Upper lobe of left lung (tissue), 6 donors: ENCODE results near the gene ANKRD17. TPM values are rescaled to one million over a fixed set of nuclear protein-coding genes. Genes with fewer than 3 reads are reported as not detected.

Experiments used
- ATAC-seq, 2 donors: fragments of 200-7000 bp; cut with Tn5 transposase; one replicate each; pipeline ENCODE4 v1.9.1; 2022; ENCODE audit warnings: mild to moderate bottlenecking in 2 of 2, moderate library complexity in 2 of 2; ENCODE audit not compliant: low FRiP score in 2 of 2
- DNase-seq, 2 donors: peaks; one replicate each; pipeline ENCODE4 v3.0.0-alpha.2; 2019 to 2020
- H3K27ac ChIP-seq, 4 donors: fragments of 200-600 bp; sonication (generic); one replicate each; pipeline ENCODE4 v1.5.1; 2016 to 2019
- H3K27me3 ChIP-seq, 4 donors: fragments of 200-600 bp; sonication (generic); one replicate each; pipeline ENCODE4 v1.5.1; 2017 to 2019
- H3K36me3 ChIP-seq, 4 donors: fragments of 200-600 bp; sonication (generic); one replicate each; pipeline ENCODE4 v1.5.1; 2016 to 2019
- H3K4me1 ChIP-seq, 4 donors: fragments of 200-600 bp; sonication (generic); one replicate each; pipeline ENCODE4 v1.5.1; 2018 to 2019
- H3K4me3 ChIP-seq, 4 donors: fragments of 200-600 bp; sonication (generic); one replicate each; pipeline ENCODE4 v1.5.1; 2017 to 2019; ENCODE audit warnings: mild to moderate bottlenecking in 2 of 4, moderate library complexity in 1 of 4
- H3K9me3 ChIP-seq, 4 donors: fragments of 200-600 bp; sonication (generic); one replicate each; pipeline ENCODE4 v1.5.1; 2018 to 2019
- CTCF ChIP-seq, 6 experiments: fragments of 450-650 bp in 4 of 6; fragments of 200-600 bp in 2 of 6; sonication (generic) in 2 of 6; IDR thresholded peaks; one replicate each; pipeline ENCODE4 v1.5.1; 2016 to 2019; ENCODE audit warnings: antibody characterized with exemption in 6 of 6
- EP300 ChIP-seq, 4 donors: sonication (generic); formaldehyde crosslinking; IDR thresholded peaks; one replicate each; pipeline ENCODE4 v1.5.1; 2017; ENCODE audit warnings: antibody characterized with exemption in 4 of 4, control low read depth in 2 of 4
- POLR2A ChIP-seq, 4 donors: fragments of 450-650 bp; IDR thresholded peaks; one replicate each; pipeline ENCODE4 v1.5.1; 2016 to 2017; ENCODE audit warnings: antibody characterized with exemption in 4 of 4, mild to moderate bottlenecking in 2 of 4
- POLR2AphosphoS5 ChIP-seq, 2 donors: sonication (generic); formaldehyde crosslinking; IDR thresholded peaks; one replicate each; pipeline ENCODE4 v1.5.1; 2017; ENCODE audit warnings: antibody characterized with exemption in 2 of 2
- WGBS, 2 donors: methylation state at CpG; one replicate each; pipeline ENCODE4 v1.1.5; 2017 to 2018; 5-methylcytosine and 5-hydroxymethylcytosine counted together
- total RNA-seq, 6 donors: library from RNA; depleted of rRNA in 4 of 6; stranded (reverse); fragments of >200 nt in 4 of 6; gene quantifications; one replicate each; pipeline versions ENCODE4 v1.1.0 to v1.2.1, GENCODE V29; 2016 to 2021
- donor health status: DM: no; HTN: no; CAD: no; lungs with moderate emphysema.
- donor health status: DM: no; HTN: yes; CAD: no; lungs with severe emphysema.

Gene ANKRD17
- total RNA-seq, 6 donors from 2014 or later = 49.7 to 103 (median 61.2) TPM

GRCh38 chr4:73178389-73178788, 80.2 kb downstream of the ANKRD17 start:
- ATAC-seq (no peak), DNase-seq (no peak)
- peaks cover 0 to 26% (median 0%) of the 10 kb centered on the region in 4 donors for H3K36me3 ChIP-seq
- no peaks in the 10 kb centered on the region for H3K9me3 ChIP-seq
- no peaks in the 10 kb centered on the region for H3K27me3 ChIP-seq
- H3K4me1 ChIP-seq = no peaks in the 10 kb centered on the region
- WGBS, 2 donors = 79 to 84% methylated on average over 5 of the region's 5 CpGs
- TF ChIP-seq CTCF (IDR thresholded peaks at IDR 0.05) = no peak
- TF ChIP-seq POLR2AphosphoS5 (IDR thresholded peaks at IDR 0.05) = no peak
- no peak for TF ChIP-seq EP300 (IDR thresholded peaks at IDR 0.05)
- TF ChIP-seq POLR2A (IDR thresholded peaks at IDR 0.05) = no peak
- H3K4me3 ChIP-seq = no peak overlapping the region
- H3K27ac ChIP-seq = no peak overlapping the region

- Histone ChIP-seq H3K4me3 (no peak overlapping the region), H3K27ac (no peak overlapping the region), H3K36me3 (peaks cover 0 to 81% (median 12%) of the 10 kb centered on the region in 4 donors), H3K4me1 (no peaks in the 10 kb centered on the region), H3K27me3 (no peaks in the 10 kb centered on the region), H3K9me3 (no peaks in the 10 kb centered on the region)
- ATAC-seq (no peak), DNase-seq (no peak)
- TF ChIP-seq CTCF (IDR thresholded peaks at IDR 0.05) (no peak), POLR2AphosphoS5 (IDR thresholded peaks at IDR 0.05) (no peak), EP300 (IDR thresholded peaks at IDR 0.05) (no peak), POLR2A (IDR thresholded peaks at IDR 0.05) (no peak)
- 85 to 91% methylated on average over 2 of the region's 2 CpGs for WGBS, 2 donors
Measured at GRCh38 chr4:73172161-73172560, 86.4 kb downstream of the ANKRD17 start.

GRCh38 chr4:73170518-73171198, 87.9 kb downstream of the ANKRD17 start:
- Histone ChIP-seq H3K27ac (no peak overlapping the region), H3K36me3 (peaks cover 0 to 74% (median 12%) of the 10 kb centered on the region in 4 donors), H3K4me3 (no peak overlapping the region), H3K9me3 (peaks cover 0 to 4% (median 0%) of the 10 kb centered on the region in 4 donors), H3K4me1 (no peaks in the 10 kb centered on the region), H3K27me3 (no peaks in the 10 kb centered on the region)
- no peak for ATAC-seq
- TF ChIP-seq POLR2A (IDR thresholded peaks at IDR 0.05) (no peak), CTCF (IDR thresholded peaks at IDR 0.05) (no peak), POLR2AphosphoS5 (IDR thresholded peaks at IDR 0.05) (no peak), EP300 (IDR thresholded peaks at IDR 0.05) (no peak)
- DNase-seq = no peak
- 77 to 91% methylated on average over 4 to 7 of the region's 7 CpGs for WGBS, 2 donors

GRCh38 chr4:73166212-73166611, 92.4 kb downstream of the ANKRD17 start:
- Histone ChIP-seq H3K27me3 (no peaks in the 10 kb centered on the region), H3K27ac (no peak overlapping the region), H3K4me3 (no peak overlapping the region), H3K36me3 (peaks cover 0 to 60% (median 21%) of the 10 kb centered on the region in 4 donors), H3K4me1 (no peaks in the 10 kb centered on the region), H3K9me3 (peaks cover 0 to 4% (median 0%) of the 10 kb centered on the region in 4 donors)
- DNase-seq (no peak), ATAC-seq (no peak)
- no peak for TF ChIP-seq EP300 (IDR thresholded peaks at IDR 0.05)

GRCh38 chr4:73161527-73162185, 96.9 kb downstream of the ANKRD17 start:
- H3K36me3 ChIP-seq = peaks cover 5 to 48% (median 21%) of the 10 kb centered on the region in 4 donors
- no peak for TF ChIP-seq POLR2A (IDR thresholded peaks at IDR 0.05)
- H3K4me1 ChIP-seq = no peaks in the 10 kb centered on the region
- H3K4me3 ChIP-seq = no peak overlapping the region
- WGBS, 2 donors = 94 to 95% methylated on average over 8 of the region's 8 CpGs
- no peak overlapping the region for H3K27ac ChIP-seq
- DNase-seq (no peak), ATAC-seq (no peak)
- H3K27me3 ChIP-seq = no peaks in the 10 kb centered on the region
- peaks cover 0 to 4% (median 0%) of the 10 kb centered on the region in 4 donors for H3K9me3 ChIP-seq
